ENCODE data around the gene FAM124A.

Gene FAM124A

GRCh38 chr13:51222037-51222685 is at the start of gene FAM124A:
Gene FAM124A (plus strand): TSS chr13:51222398. CDS start chr13:51222502, 104 bp downstream.
- H3K4me3 ChIP-seq (replicated peaks; ENCODE audit: low read depth, low read length), result peak within 1 kb of the TSS; percentile 41
- DNase-seq (ENCODE audit: extremely low read depth, low read depth), result no peak
- TF ChIP-seq, protein P1, sequence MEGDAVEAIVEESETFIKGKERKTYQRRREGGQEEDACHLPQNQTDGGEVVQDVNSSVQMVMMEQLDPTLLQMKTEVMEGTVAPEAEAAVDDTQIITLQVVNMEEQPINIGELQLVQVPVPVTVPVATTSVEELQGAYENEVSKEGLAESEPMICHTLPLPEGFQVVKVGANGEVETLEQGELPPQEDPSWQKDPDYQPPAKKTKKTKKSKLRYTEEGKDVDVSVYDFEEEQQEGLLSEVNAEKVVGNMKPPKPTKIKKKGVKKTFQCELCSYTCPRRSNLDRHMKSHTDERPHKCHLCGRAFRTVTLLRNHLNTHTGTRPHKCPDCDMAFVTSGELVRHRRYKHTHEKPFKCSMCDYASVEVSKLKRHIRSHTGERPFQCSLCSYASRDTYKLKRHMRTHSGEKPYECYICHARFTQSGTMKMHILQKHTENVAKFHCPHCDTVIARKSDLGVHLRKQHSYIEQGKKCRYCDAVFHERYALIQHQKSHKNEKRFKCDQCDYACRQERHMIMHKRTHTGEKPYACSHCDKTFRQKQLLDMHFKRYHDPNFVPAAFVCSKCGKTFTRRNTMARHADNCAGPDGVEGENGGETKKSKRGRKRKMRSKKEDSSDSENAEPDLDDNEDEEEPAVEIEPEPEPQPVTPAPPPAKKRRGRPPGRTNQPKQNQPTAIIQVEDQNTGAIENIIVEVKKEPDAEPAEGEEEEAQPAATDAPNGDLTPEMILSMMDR (IDR thresholded peaks at IDR 0.05; ENCODE audit: low read depth, low read length, missing control alignments), result peak; percentile 1

DNA sequence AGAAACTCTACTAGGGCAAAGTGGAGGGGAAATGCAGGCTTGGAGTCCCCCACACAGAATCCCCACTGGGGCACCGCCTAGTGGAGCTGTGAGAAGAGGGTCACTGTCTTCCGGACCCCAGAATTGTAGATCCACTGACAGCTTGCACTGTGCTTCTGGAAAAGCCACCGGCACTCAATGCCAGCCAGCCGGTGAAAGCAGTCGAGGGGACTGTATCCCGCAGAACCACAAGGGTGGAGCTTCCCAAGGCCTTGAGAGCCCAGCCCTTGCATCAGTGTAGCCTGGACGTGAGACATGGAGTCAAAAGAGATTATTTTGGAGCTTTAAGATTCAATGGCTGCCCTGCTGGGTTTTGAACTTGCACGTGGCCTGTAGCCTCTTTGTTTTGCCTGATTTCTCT is 47.2 kb upstream of the FAM124A start:
- H3K4me3 ChIP-seq (replicated peaks; ENCODE audit: low read depth, low read length), result no peak overlapping the region
- no peak for DNase-seq (ENCODE audit: extremely low read depth, low read depth)
- TF ChIP-seq, protein P1 (IDR thresholded peaks at IDR 0.05; ENCODE audit: low read depth, low read length, missing control alignments), result no peak

DNA sequence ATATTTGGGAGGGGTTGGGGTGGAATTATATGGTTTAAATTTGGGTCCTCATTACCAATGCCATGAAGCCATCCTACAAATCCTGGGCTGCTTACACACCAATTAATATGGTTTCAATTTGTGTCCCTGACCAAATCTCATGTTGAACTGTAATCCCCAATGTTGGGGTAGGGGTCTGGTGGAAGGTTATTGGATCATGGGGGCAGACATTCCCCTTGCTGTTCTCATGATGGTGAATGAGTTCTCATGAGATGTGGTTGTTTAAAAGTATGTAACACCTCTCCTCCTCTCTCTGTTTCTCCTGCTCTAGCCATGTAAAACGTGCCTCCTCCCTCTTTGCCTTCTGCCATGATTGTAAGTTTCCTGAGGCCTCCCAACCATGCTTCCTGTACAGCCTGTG is 46.6 kb upstream of the FAM124A start:
- TF ChIP-seq, protein P1 (IDR thresholded peaks at IDR 0.05; ENCODE audit: low read depth, low read length, missing control alignments), result no peak
- DNase-seq (ENCODE audit: extremely low read depth, low read depth), result no peak
- H3K4me3 ChIP-seq (replicated peaks; ENCODE audit: low read depth, low read length), result no peak overlapping the region

DNA sequence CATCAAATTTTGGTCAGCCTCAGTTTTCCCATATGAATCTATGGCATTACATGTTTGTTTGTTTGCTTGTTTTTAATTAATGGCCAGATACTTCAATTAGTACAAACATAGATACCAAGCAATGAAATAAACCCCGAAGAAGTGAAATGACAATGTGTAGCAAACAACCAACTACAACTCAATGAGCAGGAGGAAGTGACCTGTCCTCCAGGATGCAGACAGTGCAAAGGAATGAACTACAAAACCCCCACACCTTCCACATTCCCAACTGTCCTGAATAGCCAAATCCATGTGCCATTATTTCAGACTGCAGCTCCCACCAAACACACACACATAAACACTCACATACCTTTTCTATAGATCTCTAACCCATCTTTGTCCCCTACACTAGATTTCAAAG is 45.0 kb upstream of the FAM124A start:
- H3K4me3 ChIP-seq (replicated peaks; ENCODE audit: low read depth, low read length), result no peak overlapping the region
- TF ChIP-seq, protein P1 (IDR thresholded peaks at IDR 0.05; ENCODE audit: low read depth, low read length, missing control alignments), result no peak
- no peak for DNase-seq (ENCODE audit: extremely low read depth, low read depth)

- TF ChIP-seq, protein P1 (IDR thresholded peaks at IDR 0.05; ENCODE audit: low read depth, low read length, missing control alignments), result no peak
- H3K4me3 ChIP-seq (replicated peaks; ENCODE audit: low read depth, low read length), result no peak overlapping the region
- no peak for DNase-seq (ENCODE audit: extremely low read depth, low read depth)
Observed at GRCh38 chr13:51178456-51179074, 43.6 kb upstream of the FAM124A start.

- no peak overlapping the region for H3K4me3 ChIP-seq (replicated peaks; ENCODE audit: low read depth, low read length)
- TF ChIP-seq, protein P1 (IDR thresholded peaks at IDR 0.05; ENCODE audit: low read depth, low read length, missing control alignments), result no peak
- DNase-seq (ENCODE audit: extremely low read depth, low read depth), result no peak
Observed at GRCh38 chr13:51179432-51179971, 42.7 kb upstream of the FAM124A start.

Data from HFF-Myc (cell line).